Dermis microvascular lymphatic vessel endothelial cell (primary cell): Measurements from ENCODE around the gene EHBP1. TPM values are rescaled to one million over a fixed set of nuclear protein-coding genes. Genes with fewer than 3 reads are reported as not detected.
A peak's percentile ranks its signal among the peaks of the same experiment; 100 is the strongest.
"Not testable (repeated sequence)": the region's sequence is repeated elsewhere in the genome, so short reads cannot be mapped to it uniquely, and the experiment has no call there.

Source experiments
- DNase-seq, 2 donors: peaks; one replicate each; pipeline versions ENCODE4 v3.0.0 to v3.0.0-alpha.2; 2010; ENCODE audit warnings: low read depth in 2 of 2
- total RNA-seq: library from RNA; depleted of rRNA; stranded (reverse); fragments of >200 nt; gene quantifications from 2 replicates; pipeline ENCODE4 v1.2.1, GENCODE V29; 2014

Gene EHBP1
- total RNA-seq, 1 donor from 2014 or later, result 13.1 TPM

GRCh38 chr2:62733546-62733945 is 28.0 kb downstream of the EHBP1 start:
- DNase-seq, result no peak

GRCh38 chr2:62736899-62737559 is 31.5 kb downstream of the EHBP1 start:
- no peak for DNase-seq

GRCh38 chr2:62738981-62739936 is 33.7 kb downstream of the EHBP1 start:
- DNase-seq, result peak in 1 of 2 donors; percentile 5

GRCh38 chr2:62740221-62740620 is 34.7 kb downstream of the EHBP1 start:
- no peak for DNase-seq

GRCh38 chr2:62741127-62741526 is 35.6 kb downstream of the EHBP1 start:
- DNase-seq, result no peak

- DNase-seq, result no peak
These were observed 36.6 kb downstream of the EHBP1 start for GRCh38 chr2:62741954-62742722.

- no peak for DNase-seq
These were observed 38.0 kb downstream of the EHBP1 start for GRCh38 chr2:62743506-62743905.

GRCh38 chr2:62744603-62745002 is 39.1 kb downstream of the EHBP1 start:
- DNase-seq, result no peak

GRCh38 chr2:62745891-62746481 is 40.5 kb downstream of the EHBP1 start:
- DNase-seq, result no peak

- no peak for DNase-seq
These were observed 41.7 kb downstream of the EHBP1 start for GRCh38 chr2:62747169-62747568.

GRCh38 chr2:62747876-62748275 is 42.4 kb downstream of the EHBP1 start:
- no peak for DNase-seq

- not testable (repeated sequence) for DNase-seq
These were observed 43.6 kb downstream of the EHBP1 start for GRCh38 chr2:62749111-62749510.

GRCh38 chr2:62757029-62757428 is 51.5 kb downstream of the EHBP1 start:
- DNase-seq, result no peak

GRCh38 chr2:62760026-62760425 is 54.5 kb downstream of the EHBP1 start:
- DNase-seq, result no peak

GRCh38 chr2:62760555-62760954 is 55.0 kb downstream of the EHBP1 start:
- no peak for DNase-seq

- DNase-seq, result no peak
These were observed 60.3 kb downstream of the EHBP1 start for GRCh38 chr2:62765619-62766376.

- no peak for DNase-seq
These were observed 63.1 kb downstream of the EHBP1 start for GRCh38 chr2:62768615-62769014.

- no peak for DNase-seq
These were observed 65.1 kb downstream of the EHBP1 start for GRCh38 chr2:62770629-62771028.

GRCh38 chr2:62774555-62775366 is 69.2 kb downstream of the EHBP1 start:
- DNase-seq, result peak; percentile 35 to 53

GRCh38 chr2:62775367-62775668 is 69.8 kb downstream of the EHBP1 start:
- DNase-seq, result no peak
